Measurements from ENCODE around the gene NCKAP1. TPM values are rescaled to one million over a fixed set of nuclear protein-coding genes. Genes with fewer than 3 reads are reported as not detected.

NCKAP1 gene
- total and polyA plus RNA-seq, 2 of the 4 experiments (the other 2 are of a cell fraction) = 91.1 to 160 TPM

GRCh38 chr2:183031911-183032794 is 6.1 kb downstream of the NCKAP1 start:
- H2BK5ac ChIP-seq (ENCODE audit: low read depth, low read length, poor library complexity, severe bottlenecking) = no peak overlapping the region
- H3K56ac ChIP-seq (ENCODE audit: extremely low read depth, insufficient read depth, low read length) = no peak overlapping the region
- no peak overlapping the region for H3K14ac ChIP-seq (replicated peaks; ENCODE audit: low read depth, low read length)
- H4K8ac ChIP-seq (ENCODE audit: low read depth in 2 of 2, low read length in 2 of 2) = no peak overlapping the region
- H3K9ac ChIP-seq (ENCODE audit: low read depth, low read length) = no peak overlapping the region
- H3K18ac ChIP-seq (ENCODE audit: low read depth, low read length) = no peak overlapping the region
- POLR2A ChIA-PET (ENCODE audit: unreplicated experiment) = no interaction called here
- no peaks in the 10 kb centered on the region for H3K36me3 ChIP-seq (ENCODE audit: control insufficient read depth, insufficient read depth, low read length)
- peaks cover 77% of the 10 kb centered on the region for H4K20me1 ChIP-seq (ENCODE audit: insufficient read depth, low read length)
- no peak overlapping the region for H2BK15ac ChIP-seq (ENCODE audit: low read depth, low read length)
- H3K4me1 ChIP-seq (ENCODE audit: control insufficient read depth, insufficient read depth, low read length) = peaks cover 7% of the 10 kb centered on the region
- H2BK20ac ChIP-seq (ENCODE audit: low read depth, low read length) = no peak overlapping the region
- WGBS, 2 experiments (ENCODE audit: extremely low coverage in 2 of 2, insufficient read length in 1 of 2) = no CpG with 5 or more reads among the region's 4 CpGs
- H2AFZ ChIP-seq (replicated peaks; ENCODE audit: low read length, poor library complexity) = no peak overlapping the region
- in situ Hi-C loops (cut with MboI; ENCODE audit: low sequenced_read_pairs) = no loop called here
- H4K91ac ChIP-seq (ENCODE audit: insufficient read depth, low read depth, low read length) = no peak overlapping the region
- DNase-seq = peak; percentile 64
- H3K79me1 ChIP-seq (ENCODE audit: low read depth in 1 of 2, low read length in 2 of 2) = peaks cover 0 to 20% of the 10 kb centered on the region in 2 experiments; a peak in 2 of 4 replicates
- no peaks in the 10 kb centered on the region for H3K9me3 ChIP-seq (ENCODE audit: control insufficient read depth, insufficient read depth, low read length)
- TF ChIP-seq CTCF (conservative IDR thresholded peaks at IDR 0.05; ENCODE audit: low read depth, low read length) = no peak
- peak; percentile 95 for TF ChIP-seq CEBPB (IDR thresholded peaks at IDR 0.05; ENCODE audit: low read depth, low read length)
- no peak overlapping the region for H2AK9ac ChIP-seq (replicated peaks; ENCODE audit: low read depth, low read length, poor library complexity)
- dilution Hi-C loops (cut with HindIII; ENCODE audit: low sequenced_read_pairs, unreplicated experiment) = no loop called here
- no peak overlapping the region for H2BK120ac ChIP-seq (ENCODE audit: low read depth, low read length)
- no peaks in the 10 kb centered on the region for H3K27me3 ChIP-seq (ENCODE audit: control insufficient read depth, insufficient read depth, low read length)
- H3K4ac ChIP-seq (ENCODE audit: low read depth, low read length) = no peak overlapping the region
- CTCF ChIA-PET = no interaction called here
- intact Hi-C loops (cut with micrococcal nuclease) = loop anchor here (10.0 kb wide), 1 partner anchor 437 kb away; no protein-coding TSS in a partner anchor
- peaks cover 7% of the 10 kb centered on the region; the same call in 1 of the 2 replicates for H3K9me1 ChIP-seq (ENCODE audit: insufficient read depth, low read length)
- no peak overlapping the region for H2AK5ac ChIP-seq (ENCODE audit: low read depth, low read length)
- H3K4me3 ChIP-seq (ENCODE audit: insufficient read depth, low read depth, low read length) = no peak overlapping the region
- no peak for ATAC-seq (ENCODE audit: low read depth)
- H4K5ac ChIP-seq (ENCODE audit: low read depth, low read length) = no peak overlapping the region
- no TSS peak for BruUV-seq (replicated peaks)
- peak overlapping the region; percentile 16; the same call in 1 of the 2 replicates for H3K27ac ChIP-seq (ENCODE audit: insufficient read depth, low read length)
- H3K4me2 ChIP-seq (ENCODE audit: low read depth, low read length) = no peak overlapping the region
- no peak overlapping the region for H3K23ac ChIP-seq (ENCODE audit: low read depth, low read length)
